Measurements from ENCODE around the gene C9orf50. TPM values are rescaled to one million over a fixed set of nuclear protein-coding genes. Genes with fewer than 3 reads are reported as not detected.

C9orf50 gene
- total and polyA plus RNA-seq, 2 donors (not counting 3 experiments of a cell fraction or from before 2014, with no cell fraction given), result not detected

DNA sequence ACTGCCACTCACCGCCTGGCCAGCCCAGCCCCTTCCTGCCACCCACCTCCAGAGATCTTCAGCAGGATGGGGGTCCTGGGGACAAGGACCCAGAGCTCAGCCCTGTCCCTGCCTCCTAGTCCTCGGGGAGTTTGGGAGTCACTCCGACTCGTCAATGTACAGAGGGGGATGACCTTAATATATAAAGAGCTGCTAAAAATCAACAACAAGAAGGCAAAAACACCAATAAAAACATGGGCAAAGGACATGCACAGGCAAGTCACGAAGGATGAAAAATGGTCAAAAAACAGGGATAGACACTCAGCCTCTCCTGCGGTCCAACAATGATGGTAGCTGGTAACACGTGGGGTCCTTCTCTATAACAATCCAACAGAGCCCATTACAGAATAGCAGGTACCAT lies 25.8 kb upstream of the C9orf50 start:
- Histone ChIP-seq H3K4me1 (ENCODE audit: control insufficient read depth, extremely low read depth, insufficient read depth, low read length) (no peaks in the 10 kb centered on the region), H3K27me3 (ENCODE audit: control insufficient read depth in 2 of 2, insufficient read depth in 2 of 2, low read length in 2 of 2) (no peaks in the 10 kb centered on the region), H3K9me1 (replicated peaks; ENCODE audit: control insufficient read depth, extremely low read depth, insufficient read depth, low read length) (no peaks in the 10 kb centered on the region), H3K36me3 (ENCODE audit: control insufficient read depth in 2 of 2, extremely low read depth in 1 of 2, insufficient read depth in 2 of 2, low read length in 2 of 2) (no peaks in the 10 kb centered on the region), H3K9me3 (replicated peaks; ENCODE audit: control insufficient read depth, insufficient read depth, low read length) (no peaks in the 10 kb centered on the region), H4K20me1 (replicated peaks; ENCODE audit: control insufficient read depth, extremely low read depth, insufficient read depth, low read length) (no peaks in the 10 kb centered on the region), H2AFZ (ENCODE audit: low read depth, low read length) (no peak overlapping the region), H3K27ac (ENCODE audit: insufficient read depth, low read depth, low read length) (no peak overlapping the region), H3K79me2 (ENCODE audit: control insufficient read depth, insufficient read depth, low read length) (peaks cover 2% of the 10 kb centered on the region), H3K4me2 (ENCODE audit: insufficient read depth, low read length) (no peak overlapping the region), H3K4me3 (replicated peaks in 1 of 3; ENCODE audit: insufficient read depth in 1 of 3, low read depth in 1 of 3, low read length in 3 of 3) (no peak overlapping the region), H3K9ac (replicated peaks; ENCODE audit: extremely low read depth, insufficient read depth, low read length) (no peak overlapping the region)
- no peak for FAIRE-seq
- intact Hi-C loops (cut with micrococcal nuclease) (no loop called here), dilution Hi-C loops (cut with MboI; ENCODE audit: extremely low pct_ligation_motif_present, low sequenced_read_pairs) (no loop called here)
- TF ChIP-seq CTCF (IDR thresholded peaks at IDR 0.05; ENCODE audit: extremely low read depth in 1 of 2, insufficient read depth in 1 of 2, low read depth in 1 of 2, low read length in 2 of 2) (no peak), POLR2AphosphoS5 (IDR thresholded peaks at IDR 0.05; ENCODE audit: insufficient read depth, low read depth, low read length) (no peak), GATA2 (IDR thresholded peaks at IDR 0.05; ENCODE audit: insufficient read depth, insufficient read length, low read depth, low read length) (no peak), EZH2 (IDR thresholded peaks at IDR 0.05; ENCODE audit: borderline replicate concordance, low read depth, low read length, severe bottlenecking) (no peak), FOS (IDR thresholded peaks at IDR 0.05; ENCODE audit: borderline replicate concordance, insufficient read depth, low read length) (no peak), JUN (IDR thresholded peaks at IDR 0.05; ENCODE audit: borderline replicate concordance, insufficient read depth, insufficient read length, low read depth) (no peak), MYC (IDR thresholded peaks at IDR 0.05; ENCODE audit: low read depth, low read length) (no peak), POLR2A (IDR thresholded peaks at IDR 0.05; ENCODE audit: low read depth, low read length) (no peak)
- TF ChIP-seq, protein P1, sequence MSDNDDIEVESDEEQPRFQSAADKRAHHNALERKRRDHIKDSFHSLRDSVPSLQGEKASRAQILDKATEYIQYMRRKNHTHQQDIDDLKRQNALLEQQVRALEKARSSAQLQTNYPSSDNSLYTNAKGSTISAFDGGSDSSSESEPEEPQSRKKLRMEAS (IDR thresholded peaks at IDR 0.05; ENCODE audit: insufficient read depth, insufficient read length), result no peak
- ChIA-PET POLR2A (no interaction called here), CTCF (no interaction called here)
- no peak for DNase-seq (ENCODE audit: low read depth, low spot score)
- BruUV-seq (replicated peaks), result no TSS peak
